HG02938 (cell line): ENCODE data around the gene EXOC3L4.

Experiments
- ATAC-seq: cut with Tn5 transposase; IDR thresholded peaks from one replicate; pipeline ENCODE4 v1.9.1; 2021; ENCODE audit warnings: mild to moderate bottlenecking, moderate library complexity; ENCODE audit not compliant: unreplicated experiment

The EXOC3L4 gene

DNA sequence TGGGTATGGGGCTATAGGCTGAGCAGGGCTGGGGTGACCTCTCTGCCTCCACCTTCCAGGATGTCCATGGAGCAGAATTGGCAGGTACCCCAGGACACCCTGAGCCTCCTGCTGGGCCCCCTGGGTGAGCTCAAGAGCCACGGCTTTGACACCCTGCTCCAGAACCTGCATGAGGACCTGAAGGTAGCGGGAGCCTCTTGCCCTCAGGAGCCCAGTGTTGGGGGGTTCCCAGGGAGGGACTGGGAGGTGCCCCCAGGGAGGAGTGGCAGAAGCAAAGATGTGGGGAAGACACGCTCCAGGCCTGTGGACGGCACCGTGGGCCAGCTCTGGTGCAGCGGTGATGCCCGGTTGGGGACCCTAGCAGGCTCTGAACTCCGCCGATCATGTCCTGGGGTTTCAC lies 37.1 kb downstream of the EXOC3L4 start:
- ATAC-seq: no peak

GRCh38 chr14:103132381-103133209 lies 38.1 kb downstream of the EXOC3L4 start:
- no peak for ATAC-seq

DNA sequence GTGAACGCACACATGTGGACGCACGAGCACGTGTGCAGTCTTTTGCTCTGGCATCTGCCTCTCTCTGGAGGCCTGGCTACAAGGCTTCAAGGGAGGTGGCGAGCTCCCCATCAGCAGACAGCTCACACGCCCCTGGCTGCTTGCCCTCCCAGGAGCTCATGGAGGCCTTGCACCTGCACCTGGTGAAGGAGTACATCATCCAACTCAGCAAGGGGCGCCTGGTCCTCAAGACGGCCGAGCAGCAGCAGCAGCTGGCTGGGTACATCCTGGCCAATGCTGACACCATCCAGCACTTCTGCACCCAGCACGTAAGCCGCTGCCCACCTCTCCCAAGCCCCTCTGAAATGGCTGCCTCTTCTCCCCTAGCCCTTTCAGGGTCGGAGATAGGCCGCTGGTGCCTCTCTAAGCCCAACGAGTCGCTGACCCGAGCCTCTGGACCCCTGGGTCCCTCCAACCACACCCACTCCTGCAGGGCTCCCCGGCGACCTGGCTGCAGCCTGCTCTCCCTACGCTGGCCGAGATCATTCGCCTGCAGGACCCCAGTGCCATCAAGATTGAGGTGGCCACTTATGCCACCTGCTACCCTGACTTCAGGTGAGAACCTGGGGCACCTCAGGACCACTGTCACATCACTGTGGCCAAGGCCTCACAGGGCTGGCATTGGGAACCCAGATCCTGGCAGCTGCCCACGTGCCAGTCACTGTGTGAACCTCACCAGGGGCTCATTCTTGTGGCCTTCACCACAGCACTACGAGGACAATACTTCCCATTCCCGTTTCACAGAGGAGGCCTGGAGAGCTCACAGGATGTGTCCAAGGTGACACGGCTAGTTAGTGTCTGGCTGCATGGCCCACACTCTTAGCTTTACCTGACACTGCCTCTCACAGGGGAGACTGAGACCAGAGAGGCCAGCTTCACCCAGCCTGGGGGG lies 39.0 kb downstream of the EXOC3L4 start:
- no peak for ATAC-seq

DNA sequence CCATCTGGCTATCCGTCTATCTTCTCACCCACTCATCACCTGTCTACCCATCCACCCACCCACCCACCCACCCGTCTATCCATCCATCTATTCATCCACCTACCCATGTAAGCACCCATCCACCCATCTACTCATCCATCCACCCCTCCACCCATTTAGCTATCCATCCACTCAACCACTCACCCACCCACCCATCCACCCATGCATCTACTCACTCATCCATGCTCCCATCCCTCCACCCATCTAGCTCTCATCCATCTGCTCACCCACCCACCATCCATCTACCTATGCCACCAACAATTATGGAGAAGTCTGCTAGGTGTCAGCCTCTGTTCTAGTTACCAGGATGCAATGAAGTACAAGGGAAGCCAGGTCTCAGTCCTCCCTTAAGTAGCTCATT lies 39.9 kb downstream of the EXOC3L4 start:
- no peak for ATAC-seq

GRCh38 chr14:103134919-103135318 lies 40.4 kb downstream of the EXOC3L4 start:
- ATAC-seq: no peak

DNA sequence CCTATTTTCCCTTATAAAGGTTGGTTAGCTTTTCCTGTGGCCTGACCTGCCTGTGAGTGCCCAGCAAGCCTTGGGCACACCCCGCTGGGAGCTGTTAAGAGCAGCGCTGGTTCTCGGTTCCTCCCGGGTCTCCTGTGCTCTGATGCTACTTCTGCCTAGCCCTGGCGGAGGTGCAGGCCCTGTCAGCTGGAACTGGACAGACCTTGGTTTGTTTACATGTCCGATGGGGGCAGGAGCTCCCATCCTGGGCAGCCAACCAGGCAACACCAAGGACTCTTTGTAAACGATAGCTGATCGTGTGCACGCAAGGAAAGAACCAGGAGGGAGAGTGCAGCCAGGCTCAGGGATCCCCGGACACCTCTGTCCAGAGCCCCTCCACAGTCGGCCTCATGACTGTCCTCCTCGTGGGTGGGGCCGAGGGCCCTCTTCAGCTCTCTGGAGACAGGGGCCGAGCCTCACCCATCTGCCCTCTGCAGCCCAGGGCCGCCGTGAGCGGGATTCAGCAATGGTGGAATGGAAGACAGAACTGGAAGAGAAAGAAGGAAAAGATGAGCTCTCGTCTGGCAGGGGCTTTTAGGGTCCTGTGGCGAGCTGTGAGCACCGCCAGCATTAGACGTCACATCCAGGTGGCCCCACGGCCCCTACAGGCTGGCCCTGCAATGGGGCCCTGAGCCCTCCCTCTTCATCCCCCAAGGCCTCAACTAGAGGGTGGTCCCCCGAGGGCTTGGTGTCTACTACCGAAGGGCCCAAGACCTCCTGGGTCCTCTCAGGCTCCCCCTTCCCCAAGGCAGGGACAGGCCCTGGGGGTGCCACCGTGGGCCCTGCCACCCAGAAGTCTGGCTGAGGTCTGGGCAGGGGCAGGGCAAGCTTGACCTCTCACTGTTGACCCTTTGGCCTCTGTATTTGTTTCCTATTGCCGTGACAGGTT lies 41.1 kb downstream of the EXOC3L4 start:
- no peak for ATAC-seq

- no peak for ATAC-seq
Observed at GRCh38 chr14:103136388-103137271, 42.1 kb downstream of the EXOC3L4 start.

GRCh38 chr14:103137689-103138300 lies 43.3 kb downstream of the EXOC3L4 start:
- ATAC-seq: no peak

DNA sequence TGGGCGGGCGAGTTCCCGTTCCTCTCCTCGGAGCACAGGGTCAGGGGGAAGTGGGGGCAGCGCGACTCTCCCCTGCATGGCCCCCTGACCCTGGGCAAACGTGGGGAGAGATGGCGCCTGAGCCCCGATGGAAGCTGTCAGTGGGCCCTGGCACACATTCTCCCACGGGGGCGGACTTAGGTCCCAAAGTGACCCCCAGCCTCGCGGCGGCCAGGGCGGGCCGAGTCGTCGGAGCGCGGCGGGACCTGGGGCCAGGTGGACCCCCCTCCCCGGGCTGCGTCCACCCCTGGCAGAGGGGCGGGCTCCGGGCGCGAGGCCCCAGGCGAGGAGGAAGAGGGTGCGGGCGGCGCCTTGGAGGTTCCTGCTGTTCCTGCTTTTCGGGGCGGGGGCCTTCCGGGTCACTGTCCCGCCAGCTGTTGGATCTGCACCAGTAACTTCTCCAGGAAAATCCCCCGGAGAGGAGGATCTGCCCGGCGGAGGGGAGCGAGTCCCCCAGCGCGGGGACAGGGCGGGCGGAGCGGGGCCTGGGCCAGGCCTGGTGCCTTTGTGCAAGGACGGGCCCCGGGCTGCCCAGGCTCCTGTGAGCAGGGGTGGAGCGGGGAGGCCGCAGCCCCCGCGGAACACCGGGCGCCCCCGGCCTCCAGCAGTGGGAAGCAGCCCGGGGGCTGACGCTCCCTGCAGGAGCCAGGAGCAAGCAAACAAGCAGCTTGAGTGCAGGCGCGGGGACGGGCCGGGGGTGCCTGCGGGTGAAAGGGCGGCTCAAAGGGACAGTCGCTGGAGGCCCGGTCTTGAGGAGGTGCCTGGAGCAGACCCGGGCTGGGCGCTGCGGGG lies 44.0 kb downstream of the EXOC3L4 start:
- ATAC-seq: no peak

- ATAC-seq: no peak
Observed at GRCh38 chr14:103139132-103140025, 44.9 kb downstream of the EXOC3L4 start.

- no peak for ATAC-seq
Observed at GRCh38 chr14:103140316-103141109, 46.0 kb downstream of the EXOC3L4 start.

DNA sequence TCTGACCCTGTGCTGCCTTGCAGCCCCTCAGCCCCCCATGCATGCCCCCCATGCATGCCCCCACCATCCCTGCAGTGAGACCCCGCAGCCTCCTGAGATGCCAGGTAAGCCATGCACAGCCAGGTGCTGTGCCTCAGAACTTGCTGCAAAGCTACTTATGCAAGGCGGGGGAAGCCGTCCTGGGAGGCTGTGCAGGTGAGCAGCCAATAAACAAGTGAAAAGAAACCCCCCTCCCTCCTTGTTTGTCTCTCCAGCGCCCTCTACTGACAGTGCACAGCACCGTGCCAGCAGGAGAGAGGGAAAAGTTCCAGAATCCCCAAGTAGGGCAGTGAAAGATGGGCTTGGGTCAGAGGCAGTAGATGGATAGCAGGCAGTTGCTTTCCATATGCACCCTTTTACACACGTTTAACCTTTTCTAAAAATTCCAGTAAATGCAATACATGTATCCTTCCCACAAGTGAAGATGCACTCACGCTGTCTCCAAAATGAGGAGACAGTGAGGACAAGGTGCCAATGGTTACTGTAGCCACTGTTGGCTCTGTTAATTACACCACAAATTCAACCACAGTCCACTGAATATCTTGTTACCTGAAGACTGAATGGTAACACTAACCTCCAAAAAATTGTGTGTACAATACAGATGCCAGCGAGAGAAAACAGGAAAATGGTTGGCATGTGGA lies 46.7 kb downstream of the EXOC3L4 start:
- no peak for ATAC-seq

DNA sequence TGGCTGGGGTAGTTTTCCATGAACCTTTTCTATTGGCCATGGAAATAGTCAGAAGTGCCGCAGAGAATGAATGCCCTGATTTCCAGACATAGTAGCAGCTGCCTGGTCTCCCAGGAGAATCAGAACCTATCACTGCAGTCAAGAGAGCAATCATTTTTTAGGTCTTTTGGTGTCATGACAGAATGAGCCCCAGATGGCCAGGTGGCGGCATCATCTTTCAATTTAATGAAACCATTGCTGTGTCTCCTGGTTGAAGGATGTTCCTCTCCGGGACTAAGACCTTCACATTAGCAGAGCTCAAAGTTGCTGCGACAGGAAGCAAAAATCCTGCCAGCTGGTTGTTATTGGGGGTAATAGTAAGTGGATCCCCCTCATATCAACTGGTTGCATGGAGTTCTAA lies 47.5 kb downstream of the EXOC3L4 start:
- no peak for ATAC-seq

- no peak for ATAC-seq
Observed at GRCh38 chr14:103142721-103143302, 48.3 kb downstream of the EXOC3L4 start.

DNA sequence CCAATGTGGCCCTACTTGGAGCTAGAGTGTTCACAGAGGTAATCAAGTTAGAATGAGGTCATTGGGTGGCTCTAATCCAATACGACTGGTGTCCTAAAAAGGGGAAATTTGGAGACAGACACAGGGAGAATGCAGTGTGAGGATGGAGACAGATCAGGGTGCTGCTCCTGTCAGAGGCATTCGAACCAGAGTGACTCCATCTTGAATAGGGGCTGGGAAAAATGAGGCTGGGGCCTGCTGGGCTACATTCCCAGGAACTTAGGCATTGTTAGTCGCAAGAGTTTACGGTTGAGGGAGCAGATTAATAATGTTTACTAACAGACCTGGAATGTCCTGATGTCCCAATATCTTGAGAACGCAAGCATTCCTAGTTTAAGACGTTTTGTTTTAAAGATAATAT lies 49.0 kb downstream of the EXOC3L4 start:
- ATAC-seq: no peak

- no peak for ATAC-seq
Observed at GRCh38 chr14:103144085-103144484, 49.6 kb downstream of the EXOC3L4 start.
